H1 (cell line): ENCODE data around the gene GCK. TPM values are rescaled to one million over a fixed set of nuclear protein-coding genes. Genes with fewer than 3 reads are reported as not detected.

Experiments
- CTCF ChIA-PET: fragments of 300-600 bp; sonication (Branson Sonifier 250); formaldehyde crosslinking; loops from one replicate; lab custom pipeline; 2021; ENCODE audit not compliant: partially characterized antibody; lab: Charles Lee
- POLR2A ChIA-PET: fragments of 300-600 bp; sonication (Branson Sonifier 250); formaldehyde crosslinking; loops from one replicate; lab custom pipeline; 2021; ENCODE audit warnings: inconsistent platforms; ENCODE audit not compliant: partially characterized antibody; lab: Charles Lee
- DNase-seq, 2 experiments: peaks; one replicate each; pipeline versions ENCODE4 v3.0.0 to v3.0.0-alpha.2; 2010 to 2022; ENCODE audit warnings: low spot score in 2 of 2, low read depth in 1 of 2, mixed read lengths in 1 of 2
- FAIRE-seq: peaks from 2 replicates; lab custom pipeline; 2011; peaks lifted over from hg19 to GRCh38; lab: Jason Lieb, UNC
- H2AFZ ChIP-seq: 2 replicates; pipeline ENCODE4 v1.8.1; 2012; ENCODE audit warnings: low read length, inconsistent platforms
- H2AK5ac ChIP-seq: 2 replicates; pipeline ENCODE4 v1.6.1; 2013; ENCODE audit warnings: low read depth, low read length
- H2BK120ac ChIP-seq: replicated peaks from 2 replicates; pipeline ENCODE3; 2013; ENCODE audit warnings: low read depth, low read length, inconsistent platforms
- H2BK12ac ChIP-seq: 2 replicates; pipeline ENCODE4 v1.6.1; 2013; ENCODE audit warnings: low read depth, low read length
- H2BK15ac ChIP-seq: 2 replicates; pipeline ENCODE4 v1.6.1; 2013; ENCODE audit warnings: low read length
- H2BK20ac ChIP-seq: 2 replicates; pipeline ENCODE4 v1.6.1; 2013; ENCODE audit warnings: low read length
- H2BK5ac ChIP-seq: 2 replicates; pipeline ENCODE4 v1.6.1; 2013; ENCODE audit warnings: low read depth, low read length
- H3K14ac ChIP-seq: 2 replicates; pipeline ENCODE4 v1.6.1; 2013; ENCODE audit warnings: inconsistent platforms; ENCODE audit not compliant: insufficient read length
- H3K18ac ChIP-seq: 2 replicates; pipeline ENCODE4 v1.6.1; 2013; ENCODE audit warnings: low read length; ENCODE audit errors: extremely low read depth
- H3K23ac ChIP-seq: 2 replicates; pipeline ENCODE4 v1.6.1; 2013; ENCODE audit warnings: inconsistent platforms; ENCODE audit not compliant: insufficient read length
- H3K23me2 ChIP-seq: 2 replicates; pipeline ENCODE4 v1.6.1; 2013; ENCODE audit warnings: low read depth, low read length
- H3K27ac ChIP-seq: 2 replicates; pipeline ENCODE4 v1.6.1; 2011; ENCODE audit warnings: low read depth, low read length, inconsistent platforms
- H3K27me3 ChIP-seq, 4 experiments: replicated peaks in 1 of 4; 1 replicate in 1 of 4; 2 replicates in 3 of 4; pipeline versions ENCODE4 v1.6.1 to v1.8.1; 2011 to 2013; ENCODE audit warnings: low read length in 3 of 4, mild to moderate bottlenecking in 3 of 4, inconsistent platforms in 2 of 4, mixed read lengths in 2 of 4, moderate library complexity in 1 of 4; ENCODE audit not compliant: control insufficient read depth in 3 of 4, insufficient read depth in 3 of 4; ENCODE audit errors: extremely low read depth in 1 of 4
- H3K36me3 ChIP-seq, 4 experiments: 2 replicates each; pipeline versions ENCODE4 v1.6.1 to v1.8.1; 2011 to 2013; ENCODE audit warnings: mild to moderate bottlenecking in 4 of 4, low read length in 3 of 4, moderate library complexity in 2 of 4, control low read depth in 1 of 4, inconsistent platforms in 1 of 4; ENCODE audit not compliant: insufficient read depth in 4 of 4, control insufficient read depth in 2 of 4
- H3K4ac ChIP-seq: replicated peaks from 2 replicates; pipeline ENCODE3; 2013; ENCODE audit warnings: low read length, low read depth, mixed read lengths, inconsistent platforms; ENCODE audit not compliant: insufficient read length
- H3K4me1 ChIP-seq, 4 experiments: replicated peaks in 1 of 4; 1 replicate in 1 of 4; 2 replicates in 3 of 4; pipeline versions ENCODE4 v1.6.1 to v1.8.1; 2011 to 2013; ENCODE audit warnings: low read length in 3 of 4, inconsistent platforms in 2 of 4, mixed read lengths in 1 of 4; ENCODE audit not compliant: insufficient read depth in 4 of 4, control insufficient read depth in 3 of 4
- H3K4me2 ChIP-seq, 2 experiments: 2 replicates each; pipeline versions ENCODE4 v1.6.1 to v1.8.1; 2011 to 2013; ENCODE audit warnings: low read depth in 2 of 2, low read length in 2 of 2, control low read depth in 1 of 2, inconsistent platforms in 1 of 2, mild to moderate bottlenecking in 1 of 2; ENCODE audit not compliant: insufficient read depth in 1 of 2
- H3K4me3 ChIP-seq, 4 experiments: fragments of 200-600, 300-600 bp in 1 of 4; sonication (generic), shearing (Covaris generic), sonication (Bioruptor Twin) in 1 of 4; 2 replicates each; pipeline versions ENCODE4 v1.5.1 to v1.8.1; 2011 to 2016; ENCODE audit warnings: low read length in 4 of 4, low read depth in 3 of 4, control low read depth in 2 of 4, inconsistent platforms in 2 of 4, mild to moderate bottlenecking in 2 of 4, mixed read lengths in 1 of 4, moderate library complexity in 1 of 4; ENCODE audit not compliant: insufficient read depth in 2 of 4; ENCODE audit errors: extremely low read depth in 1 of 4
- H3K56ac ChIP-seq: replicated peaks from 2 replicates; pipeline ENCODE3; 2013; ENCODE audit warnings: low read depth, mild to moderate bottlenecking, mixed read lengths, low read length, inconsistent platforms; ENCODE audit not compliant: insufficient read length
- H3K79me1 ChIP-seq: 2 replicates; pipeline ENCODE4 v1.6.1; 2013; ENCODE audit warnings: low read depth, low read length, control low read depth
- H3K79me2 ChIP-seq, 2 experiments: 2 replicates each; pipeline versions ENCODE4 v1.6.1 to v1.8.1; 2012 to 2013; ENCODE audit warnings: low read length in 2 of 2, mild to moderate bottlenecking in 2 of 2, inconsistent platforms in 1 of 2; ENCODE audit not compliant: insufficient read depth in 2 of 2, control insufficient read depth in 1 of 2
- H3K9ac ChIP-seq, 4 experiments: replicated peaks in 1 of 4; 1 replicate in 1 of 4; 2 replicates in 3 of 4; pipeline versions ENCODE4 v1.6.1 to v1.8.1; 2011 to 2013; ENCODE audit warnings: low read depth in 3 of 4, low read length in 3 of 4, control low read depth in 2 of 4, mild to moderate bottlenecking in 2 of 4, moderate library complexity in 2 of 4, inconsistent platforms in 1 of 4; ENCODE audit errors: extremely low read depth in 1 of 4
- H3K9me3 ChIP-seq, 2 experiments: 2 replicates each; pipeline versions ENCODE4 v1.6.1 to v1.8.1; 2012 to 2013; ENCODE audit warnings: mild to moderate bottlenecking in 2 of 2, moderate library complexity in 2 of 2, control low read depth in 1 of 2, inconsistent platforms in 1 of 2, low read depth in 1 of 2, low read length in 1 of 2, mixed read lengths in 1 of 2; ENCODE audit not compliant: insufficient read depth in 2 of 2
- H4K20me1 ChIP-seq, 2 experiments: replicated peaks in 1 of 2; 2 replicates each; pipeline versions ENCODE3 to v1.8.1; 2011 to 2013; ENCODE audit warnings: inconsistent platforms in 2 of 2, low read length in 2 of 2, mild to moderate bottlenecking in 1 of 2; ENCODE audit not compliant: insufficient read depth in 2 of 2, control insufficient read depth in 1 of 2
- H4K5ac ChIP-seq: 2 replicates; pipeline ENCODE4 v1.6.1; 2013; ENCODE audit warnings: low read length, low read depth, mixed read lengths, inconsistent platforms; ENCODE audit not compliant: insufficient read length
- H4K8ac ChIP-seq: 2 replicates; pipeline ENCODE4 v1.8.0; 2013; ENCODE audit warnings: mild to moderate bottlenecking, moderate library complexity, low read length, inconsistent platforms; ENCODE audit not compliant: insufficient read depth; ENCODE audit errors: extremely low read depth
- H4K91ac ChIP-seq: replicated peaks from 2 replicates; pipeline ENCODE3; 2013; ENCODE audit warnings: low read length, mixed read lengths, inconsistent platforms; ENCODE audit not compliant: insufficient read length
- BRCA1 ChIP-seq: IDR thresholded peaks from 2 replicates; pipeline ENCODE4 v1.6.1; 2012; ENCODE audit warnings: low read depth, low read length, improper control_type of control experiment
- CTCF ChIP-seq, 3 experiments: IDR thresholded peaks; 1 replicate in 2 of 3; 2 replicates in 1 of 3; pipeline versions ENCODE4 v1.5.1 to v1.6.1; 2011; ENCODE audit warnings: low read length in 3 of 3, mild to moderate bottlenecking in 3 of 3, inconsistent platforms in 2 of 3, low read depth in 1 of 3, moderate library complexity in 1 of 3; ENCODE audit not compliant: insufficient read depth in 1 of 3; ENCODE audit errors: control extremely low read depth in 1 of 3
- JUND ChIP-seq: IDR thresholded peaks from 2 replicates; pipeline ENCODE4 v1.6.1; 2011; ENCODE audit warnings: mild to moderate bottlenecking, improper control_type of control experiment, low read length
- RAD21 ChIP-seq, 2 experiments: IDR thresholded peaks in 1 of 2; conservative IDR thresholded peaks in 1 of 2; 2 replicates each; pipeline ENCODE4 v1.6.1; 2011; ENCODE audit warnings: low read depth in 2 of 2, low read length in 2 of 2, improper control_type of control experiment in 1 of 2, inconsistent platforms in 1 of 2, mild to moderate bottlenecking in 1 of 2, moderate library complexity in 1 of 2
- SIN3A ChIP-seq, 2 experiments: IDR thresholded peaks in 1 of 2; conservative IDR thresholded peaks in 1 of 2; 2 replicates each; pipeline ENCODE4 v1.6.1; 2011 to 2012; ENCODE audit warnings: low read length in 2 of 2, improper control_type of control experiment in 1 of 2, low read depth in 1 of 2, mild to moderate bottlenecking in 1 of 2
- WGBS, 2 experiments: shearing (Covaris generic) in 1 of 2; methylation state at CpG; one replicate each; pipeline versions ENCODE4 v1.1.6 to v1.1.7; 2013 to 2015; ENCODE audit warnings: low lambda C conversion rate in 2 of 2, mixed read lengths in 2 of 2, inconsistent platforms in 1 of 2, low coverage in 1 of 2, missing lambda C conversion rate in 1 of 2; ENCODE audit not compliant: insufficient replicate concordance in 2 of 2, insufficient coverage in 1 of 2, insufficient read length in 1 of 2; ENCODE audit errors: extremely low coverage in 1 of 2, missing lambda C conversion rate in 1 of 2; 5-methylcytosine and 5-hydroxymethylcytosine counted together
- polyA plus RNA-seq, 7 experiments: library from polyadenylated mRNA; depleted of rRNA in 3 of 7; stranded (reverse) in 5 of 7; unstranded in 2 of 7; fragments of >200 nt in 5 of 7; fragments of 200-250 nt in 2 of 7; gene quantifications; 1 replicate in 5 of 7; 2 replicates in 1 of 7; 4 replicates in 1 of 7; pipeline versions ENCODE4 v1.2.1 to v1.2.3, GENCODE V29; 2011 to 2013; ENCODE audit warnings: missing spikeins in 2 of 7, mixed read lengths in 2 of 7
- total RNA-seq: library from RNA; stranded (reverse); fragmentation: NEBNext Ultra II Directional; extraction: Animal tissue kit (Norgen Biotek cat#: 25700); gene quantifications from 2 replicates; pipeline ENCODE4 v1.2.1, GENCODE V29; 2021

GCK gene
- total and polyA plus RNA-seq, 2 of the 8 experiments (the other 6 are each of a cell fraction or from before 2014, with no cell fraction given): 2.4 to 4.9 TPM

DNA sequence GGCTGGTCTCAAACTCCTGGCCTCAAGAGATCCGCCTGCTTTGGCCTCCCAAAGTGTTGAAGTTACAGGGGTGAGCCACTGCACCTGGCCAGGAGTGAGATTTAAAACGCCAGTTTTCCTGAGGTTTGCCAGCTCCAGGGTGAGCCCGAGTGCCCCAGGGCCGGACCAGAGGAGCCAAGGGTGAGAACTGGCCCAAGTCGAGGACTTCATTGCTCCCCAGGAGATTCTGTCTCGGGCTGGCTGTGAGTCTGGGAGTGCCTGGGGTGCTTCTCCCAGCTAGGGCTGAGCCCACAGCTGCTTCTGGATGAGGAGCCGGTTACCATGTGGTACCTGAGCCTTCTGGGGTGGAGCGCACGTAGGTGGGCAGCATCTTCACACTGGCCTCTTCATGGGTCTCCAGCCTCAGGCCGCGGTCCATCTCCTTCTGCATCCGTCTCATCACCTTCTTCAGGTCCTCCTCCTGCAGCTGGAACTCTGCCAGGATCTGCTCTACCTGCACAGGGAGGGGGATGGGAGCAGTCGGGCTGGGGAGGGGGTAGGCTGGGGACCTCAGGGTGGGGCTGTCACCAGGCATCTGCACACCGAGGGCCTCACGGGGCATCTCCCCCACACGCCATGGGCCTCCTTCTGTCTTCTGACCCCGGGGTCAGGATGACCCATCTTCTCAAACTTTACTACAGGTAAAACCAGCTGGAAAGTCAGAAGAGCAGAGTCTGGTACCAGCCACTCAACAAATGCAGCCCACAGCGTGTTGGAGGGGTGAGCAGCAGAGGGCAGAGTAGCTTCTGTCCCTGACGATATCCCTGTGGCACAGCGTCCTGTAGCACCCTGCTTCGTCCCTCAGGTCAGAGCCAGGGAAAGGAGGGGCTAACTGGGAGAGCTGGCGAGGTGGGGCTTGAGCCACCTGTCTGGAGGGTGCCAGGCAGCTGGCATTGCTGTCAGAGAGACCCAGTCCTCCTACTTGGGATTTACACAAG is 36.0 kb downstream of the GCK start:
- Histone ChIP-seq H3K4me1 (no peaks in the 10 kb centered on the region), H3K4me2 (no peak overlapping the region), H4K20me1 (no peaks in the 10 kb centered on the region), H3K14ac (no peak overlapping the region), H3K27me3 (no peaks in the 10 kb centered on the region; a peak in 2 of 7 replicates), H3K27ac (no peak overlapping the region), H3K9me3 (no peaks in the 10 kb centered on the region), H3K23ac (no peak overlapping the region), H3K4me3 (no peak overlapping the region), H2AFZ (no peak overlapping the region), H4K5ac (no peak overlapping the region), H3K4ac (no peak overlapping the region), H4K8ac (peak overlapping the region; percentile 80; the same call in 1 of the 2 replicates), H2BK5ac (no peak overlapping the region), H3K9ac (no peak overlapping the region), H2AK5ac (no peak overlapping the region), H3K79me2 (no peaks in the 10 kb centered on the region), H2BK15ac (no peak overlapping the region), H2BK20ac (no peak overlapping the region), H4K91ac (no peak overlapping the region), H2BK12ac (no peak overlapping the region), H3K18ac (no peak overlapping the region), H3K23me2 (no peaks in the 10 kb centered on the region), H3K79me1 (no peaks in the 10 kb centered on the region), H2BK120ac (no peak overlapping the region), H3K56ac (no peak overlapping the region), H3K36me3 (no peaks in the 10 kb centered on the region)
- TF ChIP-seq BRCA1: no peak
- TF ChIP-seq JUND: no peak
- TF ChIP-seq CTCF (IDR thresholded peaks at IDR 0.05; ENCODE audit: control extremely low read depth in 1 of 3, insufficient read depth in 1 of 3, low read depth in 1 of 3, low read length in 3 of 3): peak in 2 of 3 experiments; percentile 21 to 35; a peak in 2 of 4 replicates
- TF ChIP-seq RAD21 (IDR thresholded peaks at IDR 0.05 in 1 of 2, conservative IDR thresholded peaks at IDR 0.05 in 1 of 2; ENCODE audit: low read depth in 2 of 2, low read length in 2 of 2): peak; percentile 25 to 42; a peak in 3 of 4 replicates
- no peak for TF ChIP-seq SIN3A (conservative IDR thresholded peaks at IDR 0.05 in 1 of 2, IDR thresholded peaks at IDR 0.05 in 1 of 2; ENCODE audit: low read depth in 1 of 2, low read length in 2 of 2)
- CTCF ChIA-PET: interaction anchor here (0.7 to 6.1 kb wide), 17 partner anchors 8 to 87 kb away, joined by 3 to 46 read pairs (median 4); no protein-coding TSS in a partner anchor
- DNase-seq: no peak
- POLR2A ChIA-PET: no interaction called here
- 78% methylated on average over 21 of the region's 22 CpGs; no CpG with 5 or more reads in 1 of the 2 experiments for WGBS, 2 experiments
- FAIRE-seq: no peak
